Measurements from ENCODE around the gene TMEM127.

Gene TMEM127

GRCh38 chr2:96207774-96208142, 58.0 kb downstream of the TMEM127 start:
- TF ChIP-seq FOXP2 (optimal IDR thresholded peaks at IDR 0.05; ENCODE audit: borderline replicate concordance, extremely low read depth, extremely low read length, insufficient read depth) (no peak), POLR2AphosphoS5 (IDR thresholded peaks at IDR 0.05; ENCODE audit: low read depth, low read length) (no peak), SIN3A (IDR thresholded peaks at IDR 0.05; ENCODE audit: borderline replicate concordance, insufficient read depth, low read length) (no peak), TAF1 (IDR thresholded peaks at IDR 0.05; ENCODE audit: borderline replicate concordance, insufficient read depth, low read length) (no peak)
- TF ChIP-seq, protein P1, sequence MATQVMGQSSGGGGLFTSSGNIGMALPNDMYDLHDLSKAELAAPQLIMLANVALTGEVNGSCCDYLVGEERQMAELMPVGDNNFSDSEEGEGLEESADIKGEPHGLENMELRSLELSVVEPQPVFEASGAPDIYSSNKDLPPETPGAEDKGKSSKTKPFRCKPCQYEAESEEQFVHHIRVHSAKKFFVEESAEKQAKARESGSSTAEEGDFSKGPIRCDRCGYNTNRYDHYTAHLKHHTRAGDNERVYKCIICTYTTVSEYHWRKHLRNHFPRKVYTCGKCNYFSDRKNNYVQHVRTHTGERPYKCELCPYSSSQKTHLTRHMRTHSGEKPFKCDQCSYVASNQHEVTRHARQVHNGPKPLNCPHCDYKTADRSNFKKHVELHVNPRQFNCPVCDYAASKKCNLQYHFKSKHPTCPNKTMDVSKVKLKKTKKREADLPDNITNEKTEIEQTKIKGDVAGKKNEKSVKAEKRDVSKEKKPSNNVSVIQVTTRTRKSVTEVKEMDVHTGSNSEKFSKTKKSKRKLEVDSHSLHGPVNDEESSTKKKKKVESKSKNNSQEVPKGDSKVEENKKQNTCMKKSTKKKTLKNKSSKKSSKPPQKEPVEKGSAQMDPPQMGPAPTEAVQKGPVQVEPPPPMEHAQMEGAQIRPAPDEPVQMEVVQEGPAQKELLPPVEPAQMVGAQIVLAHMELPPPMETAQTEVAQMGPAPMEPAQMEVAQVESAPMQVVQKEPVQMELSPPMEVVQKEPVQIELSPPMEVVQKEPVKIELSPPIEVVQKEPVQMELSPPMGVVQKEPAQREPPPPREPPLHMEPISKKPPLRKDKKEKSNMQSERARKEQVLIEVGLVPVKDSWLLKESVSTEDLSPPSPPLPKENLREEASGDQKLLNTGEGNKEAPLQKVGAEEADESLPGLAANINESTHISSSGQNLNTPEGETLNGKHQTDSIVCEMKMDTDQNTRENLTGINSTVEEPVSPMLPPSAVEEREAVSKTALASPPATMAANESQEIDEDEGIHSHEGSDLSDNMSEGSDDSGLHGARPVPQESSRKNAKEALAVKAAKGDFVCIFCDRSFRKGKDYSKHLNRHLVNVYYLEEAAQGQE (IDR thresholded peaks at IDR 0.05; ENCODE audit: insufficient read depth in 1 of 2, low read depth in 2 of 2, low read length in 2 of 2), result no peak

GRCh38 chr2:96207073-96207773, 58.6 kb downstream of the TMEM127 start:
- TF ChIP-seq, protein P1 (IDR thresholded peaks at IDR 0.05; ENCODE audit: insufficient read depth in 1 of 2, low read depth in 2 of 2, low read length in 2 of 2), result no peak
- TF ChIP-seq FOXP2 (optimal IDR thresholded peaks at IDR 0.05; ENCODE audit: borderline replicate concordance, extremely low read depth, extremely low read length, insufficient read depth) (no peak), POLR2AphosphoS5 (IDR thresholded peaks at IDR 0.05; ENCODE audit: low read depth, low read length) (no peak), TAF1 (IDR thresholded peaks at IDR 0.05; ENCODE audit: borderline replicate concordance, insufficient read depth, low read length) (no peak), SIN3A (IDR thresholded peaks at IDR 0.05; ENCODE audit: borderline replicate concordance, insufficient read depth, low read length) (no peak)

- no peak for TF ChIP-seq FOXP2 (optimal IDR thresholded peaks at IDR 0.05; ENCODE audit: borderline replicate concordance, extremely low read depth, extremely low read length, insufficient read depth)
- TF ChIP-seq, protein P1 (IDR thresholded peaks at IDR 0.05; ENCODE audit: insufficient read depth in 1 of 2, low read depth in 2 of 2, low read length in 2 of 2), result no peak
- no peak for TF ChIP-seq TAF1 (IDR thresholded peaks at IDR 0.05; ENCODE audit: borderline replicate concordance, insufficient read depth, low read length)
- TF ChIP-seq POLR2AphosphoS5 (IDR thresholded peaks at IDR 0.05; ENCODE audit: low read depth, low read length), result no peak
- TF ChIP-seq SIN3A (IDR thresholded peaks at IDR 0.05; ENCODE audit: borderline replicate concordance, insufficient read depth, low read length), result no peak
Observed at GRCh38 chr2:96205888-96206287, 59.9 kb downstream of the TMEM127 start.

DNA sequence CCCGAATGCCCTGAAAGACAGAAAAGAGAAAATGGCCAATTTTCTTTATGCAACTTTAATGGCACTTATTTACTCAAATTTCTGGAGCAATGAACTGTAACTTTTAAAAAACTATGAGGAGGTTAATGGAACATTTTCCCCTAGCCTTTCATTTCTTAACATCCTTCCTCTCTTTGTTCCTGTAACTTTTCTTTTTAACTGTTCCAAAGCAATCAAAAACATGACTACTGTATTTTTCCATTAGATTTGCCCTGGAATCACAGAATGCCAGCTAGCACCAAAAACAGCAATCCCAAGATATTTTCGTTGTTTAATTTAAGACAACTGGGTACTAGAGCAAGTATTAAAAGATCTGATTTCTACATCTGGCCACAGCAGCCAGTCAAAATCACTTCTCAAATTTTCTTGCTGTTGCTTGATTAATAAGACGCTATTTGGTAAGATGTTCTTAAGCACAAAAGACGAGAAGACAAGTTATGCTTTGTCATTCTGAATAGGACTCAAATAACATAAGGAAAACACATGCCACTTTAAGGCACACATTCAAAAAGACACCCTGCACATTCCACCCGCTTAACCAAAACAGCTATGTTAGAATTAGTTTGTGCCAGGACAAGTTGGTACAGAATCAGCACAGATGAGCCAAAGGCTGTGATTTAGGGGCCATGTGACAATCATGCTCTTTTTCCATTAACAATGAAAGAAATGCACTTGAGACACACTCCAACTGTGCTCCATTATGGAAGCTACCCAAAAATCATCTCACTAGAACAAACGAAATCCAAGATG, 60.8 kb downstream of the TMEM127 start:
- TF ChIP-seq POLR2AphosphoS5 (IDR thresholded peaks at IDR 0.05; ENCODE audit: low read depth, low read length), result no peak
- no peak for TF ChIP-seq FOXP2 (optimal IDR thresholded peaks at IDR 0.05; ENCODE audit: borderline replicate concordance, extremely low read depth, extremely low read length, insufficient read depth)
- TF ChIP-seq TAF1 (IDR thresholded peaks at IDR 0.05; ENCODE audit: borderline replicate concordance, insufficient read depth, low read length), result no peak
- TF ChIP-seq, protein P1 (IDR thresholded peaks at IDR 0.05; ENCODE audit: insufficient read depth in 1 of 2, low read depth in 2 of 2, low read length in 2 of 2), result no peak
- TF ChIP-seq SIN3A (IDR thresholded peaks at IDR 0.05; ENCODE audit: borderline replicate concordance, insufficient read depth, low read length), result no peak

All from PFSK-1 (cell line).